Measurements from ENCODE around the gene TCF4.

DNA sequence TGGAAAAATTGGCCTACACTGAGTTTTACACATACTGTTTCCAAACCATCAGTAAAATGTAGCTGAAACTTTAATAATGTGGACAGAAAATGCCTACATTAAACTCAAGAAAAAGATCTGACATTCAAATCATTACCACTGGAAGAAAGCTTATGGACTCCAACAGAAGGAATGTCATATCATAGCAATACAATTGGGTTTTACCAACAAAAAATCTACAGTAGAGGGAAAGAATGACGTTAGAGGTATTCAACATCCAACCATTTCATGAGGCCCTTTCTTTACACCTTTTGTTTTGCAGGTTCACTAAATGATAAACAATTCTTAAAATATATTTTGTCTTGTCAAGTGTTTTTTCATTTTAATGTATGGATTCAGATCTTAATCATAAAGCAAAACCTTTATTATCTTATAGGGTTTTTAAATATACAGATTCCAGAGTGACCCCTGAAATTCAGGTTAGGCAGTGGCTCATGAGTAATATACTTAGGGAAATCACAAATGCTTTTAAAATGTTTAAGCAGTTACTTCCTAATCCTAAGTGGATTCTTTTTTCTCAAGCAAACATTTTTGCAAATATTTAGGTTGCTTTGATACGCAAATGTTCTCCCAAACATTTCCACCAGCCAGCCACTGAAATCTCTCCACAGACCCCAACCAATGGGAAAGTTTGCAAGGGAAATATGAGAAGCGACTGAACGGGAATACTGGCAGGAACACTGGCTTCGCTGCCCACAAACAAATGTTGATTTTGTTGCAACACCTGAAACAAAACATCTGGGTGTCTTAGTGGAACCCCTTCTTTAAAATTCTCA, 168.7 kb downstream of the TCF4 start:
- TF ChIP-seq CTCF (IDR thresholded peaks at IDR 0.05) = no peak
- no peak for TF ChIP-seq SIN3A (IDR thresholded peaks at IDR 0.05; ENCODE audit: borderline replicate concordance, insufficient read depth, low read depth, low read length)
- TF ChIP-seq POLR2AphosphoS5 (IDR thresholded peaks at IDR 0.05; ENCODE audit: low read depth, low read length) = no peak

All from Panc1 (cell line).